ENCODE results near the gene HECW1. TPM values are rescaled to one million over a fixed set of nuclear protein-coding genes. Genes with fewer than 3 reads are reported as not detected.
A peak's percentile ranks its signal among the peaks of the same experiment; 100 is the strongest.

HECW1 gene
- total and polyA plus RNA-seq, 2 of the 8 experiments (the other 6 are each of a cell fraction or from before 2014, with no cell fraction given), result 2.9 to 12.7 TPM

DNA sequence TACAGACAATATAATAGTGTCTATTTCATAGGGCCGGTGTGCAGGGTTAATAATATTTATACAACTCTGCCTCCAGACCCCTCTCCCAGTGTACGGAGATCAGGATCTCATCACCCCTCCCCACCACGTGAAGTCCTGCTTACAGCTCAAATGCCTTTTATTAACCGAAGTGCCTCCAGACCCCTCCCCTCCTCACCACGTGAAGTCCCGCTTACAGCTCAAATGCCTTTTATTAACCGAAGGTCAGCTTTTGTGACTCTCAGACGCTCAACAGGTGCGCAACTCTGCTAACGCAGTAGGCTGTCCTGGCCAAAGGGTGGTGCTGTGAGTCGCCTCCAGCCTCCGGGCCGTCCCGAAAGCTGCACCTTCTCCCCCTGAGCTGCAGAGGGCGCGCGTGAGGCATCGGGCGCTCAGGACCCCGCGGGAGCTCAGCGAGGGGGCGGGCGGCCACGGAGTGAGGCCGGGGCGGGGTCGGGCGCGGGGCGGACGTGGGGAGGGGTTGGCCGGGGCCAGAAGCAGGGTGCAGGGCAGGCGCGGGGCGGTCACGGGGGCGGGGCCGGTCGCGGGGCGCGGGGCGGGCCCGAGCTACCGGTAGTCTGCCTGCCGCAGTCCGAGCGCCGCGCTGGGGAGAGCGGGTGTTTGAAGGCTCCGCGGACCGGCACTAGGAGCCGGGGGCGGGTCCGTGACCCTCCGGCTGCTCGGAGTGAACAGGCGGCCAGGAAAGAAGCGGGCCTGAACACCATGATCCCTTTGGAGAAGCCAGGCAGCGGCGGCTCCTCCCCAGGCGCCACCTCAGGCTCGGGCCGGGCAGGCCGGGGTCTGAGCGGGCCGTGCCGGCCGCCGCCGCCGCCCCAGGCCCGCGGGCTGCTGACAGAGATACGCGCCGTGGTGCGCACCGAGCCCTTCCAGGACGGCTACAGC lies 470.3 kb downstream of the HECW1 start, which contains the start of gene STK17A (continued):
- TF ChIP-seq GTF2F1 (IDR thresholded peaks at IDR 0.05; ENCODE audit: borderline replicate concordance, low read depth, low read length) (0 out of 2 replicates have a peak, but pooled peaks have one; percentile 1), SIN3A (conservative IDR thresholded peaks at IDR 0.05 in 1 of 2, IDR thresholded peaks at IDR 0.05 in 1 of 2; ENCODE audit: low read depth in 1 of 2, low read length in 2 of 2) (peak in 1 of 2 experiments; percentile 18; a peak in 1 of 4 replicates), RAD21 (IDR thresholded peaks at IDR 0.05 in 1 of 2, conservative IDR thresholded peaks at IDR 0.05 in 1 of 2; ENCODE audit: low read depth in 2 of 2, low read length in 2 of 2) (peak; percentile 94 to 95), KDM5A (IDR thresholded peaks at IDR 0.05; ENCODE audit: low read length) (no peak), SAP30 (IDR thresholded peaks at IDR 0.05; ENCODE audit: insufficient read depth, insufficient replicate concordance, low read length) (no peak), POLR2A (IDR thresholded peaks at IDR 0.05; ENCODE audit: control extremely low read depth in 1 of 2, low read depth in 2 of 2, low read length in 2 of 2) (peak in 1 of 2 experiments; percentile 85; a peak in 2 of 3 replicates), BCL11A (IDR thresholded peaks at IDR 0.05; ENCODE audit: low read depth in 2 of 2, low read length in 2 of 2) (no peak), RXRA (IDR thresholded peaks at IDR 0.05; ENCODE audit: insufficient read depth, low read depth, low read length) (no peak), E2F6 (IDR thresholded peaks at IDR 0.05) (peak; percentile 14; the same call in 1 of the 2 replicates), TAF7 (optimal IDR thresholded peaks at IDR 0.05; ENCODE audit: borderline replicate concordance, low read depth, low read length) (peak; percentile 88), TBP (IDR thresholded peaks at IDR 0.05; ENCODE audit: low read depth, low read length) (peak; percentile 86; the same call in 1 of the 2 replicates), ZNF274 (IDR thresholded peaks at IDR 0.05; ENCODE audit: borderline replicate concordance, extremely low read depth, low read length) (no peak), TEAD4 (IDR thresholded peaks at IDR 0.05; ENCODE audit: low read depth, low read length) (no peak), HDAC2 (IDR thresholded peaks at IDR 0.05; ENCODE audit: borderline replicate concordance in 1 of 2, low read depth in 2 of 2, low read length in 2 of 2) (no peak), HDAC6 (IDR thresholded peaks at IDR 0.05; ENCODE audit: low read depth, low read length) (no peak)
- TF ChIP-seq, protein P1, sequence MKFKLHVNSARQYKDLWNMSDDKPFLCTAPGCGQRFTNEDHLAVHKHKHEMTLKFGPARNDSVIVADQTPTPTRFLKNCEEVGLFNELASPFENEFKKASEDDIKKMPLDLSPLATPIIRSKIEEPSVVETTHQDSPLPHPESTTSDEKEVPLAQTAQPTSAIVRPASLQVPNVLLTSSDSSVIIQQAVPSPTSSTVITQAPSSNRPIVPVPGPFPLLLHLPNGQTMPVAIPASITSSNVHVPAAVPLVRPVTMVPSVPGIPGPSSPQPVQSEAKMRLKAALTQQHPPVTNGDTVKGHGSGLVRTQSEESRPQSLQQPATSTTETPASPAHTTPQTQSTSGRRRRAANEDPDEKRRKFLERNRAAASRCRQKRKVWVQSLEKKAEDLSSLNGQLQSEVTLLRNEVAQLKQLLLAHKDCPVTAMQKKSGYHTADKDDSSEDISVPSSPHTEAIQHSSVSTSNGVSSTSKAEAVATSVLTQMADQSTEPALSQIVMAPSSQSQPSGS (IDR thresholded peaks at IDR 0.05; ENCODE audit: low read length), result no peak

Data from H1 (cell line).